Nephron progenitor cell (in vitro differentiated cells): Measurements from ENCODE around the gene GOT1.
A peak's percentile ranks its signal among the peaks of the same experiment; 100 is the strongest.

Experiments used
- DNase-seq: peaks from one replicate; pipeline ENCODE4 v3.0.0; 2021
- H3K27ac Mint-ChIP-seq: 2 replicates; pipeline ENCODE4 v1.8.0; 2021; ENCODE audit warnings: mild to moderate bottlenecking, moderate library complexity, mixed read lengths
- H3K27me3 Mint-ChIP-seq: 2 replicates; pipeline ENCODE4 v1.8.0; 2021; ENCODE audit warnings: mild to moderate bottlenecking, low read depth, mixed read lengths; ENCODE audit not compliant: poor library complexity
- H3K36me3 Mint-ChIP-seq: 2 replicates; pipeline ENCODE4 v1.8.0; 2021; ENCODE audit warnings: low read depth, mixed read lengths
- H3K4me1 Mint-ChIP-seq: 2 replicates; pipeline ENCODE4 v1.8.0; 2021; ENCODE audit warnings: mixed read lengths
- H3K4me3 Mint-ChIP-seq: 2 replicates; pipeline ENCODE4 v1.8.0; 2021; ENCODE audit warnings: mild to moderate bottlenecking, moderate library complexity, mixed read lengths
- H3K9me3 Mint-ChIP-seq: 2 replicates; pipeline ENCODE4 v1.8.0; 2021; ENCODE audit warnings: mild to moderate bottlenecking, moderate library complexity, mixed read lengths
- CTCF ChIP-seq: fragments of 200-600 bp; sonication (generic); IDR thresholded peaks from 2 replicates; pipeline ENCODE4 v1.5.0; 2021; ENCODE audit warnings: antibody characterized with exemption

The GOT1 gene

GRCh38 chr10:99425204-99425603 is 5.2 kb downstream of the GOT1 start:
- Mint-ChIP-seq H3K9me3 (no peaks in the 10 kb centered on the region), H3K4me1 (peaks cover 16% of the 10 kb centered on the region), H3K27me3 (peaks cover 5% of the 10 kb centered on the region), H3K36me3 (peaks cover 7% of the 10 kb centered on the region), H3K27ac (no peak overlapping the region), H3K4me3 (no peak overlapping the region)
- no peak for DNase-seq
- TF ChIP-seq CTCF, result no peak

- Mint-ChIP-seq H3K27me3 (peaks cover 5% of the 10 kb centered on the region), H3K4me3 (no peak overlapping the region), H3K4me1 (peaks cover 10% of the 10 kb centered on the region), H3K9me3 (no peaks in the 10 kb centered on the region), H3K36me3 (peaks cover 10% of the 10 kb centered on the region), H3K27ac (no peak overlapping the region)
- no peak for DNase-seq
- TF ChIP-seq CTCF, result no peak
Measured at GRCh38 chr10:99424656-99425055, 5.8 kb downstream of the GOT1 start.

GRCh38 chr10:99422529-99423096 is 7.8 kb downstream of the GOT1 start:
- no peaks in the 10 kb centered on the region for H3K4me1 Mint-ChIP-seq
- no peaks in the 10 kb centered on the region for H3K27me3 Mint-ChIP-seq
- H3K27ac Mint-ChIP-seq, result no peak overlapping the region
- DNase-seq, result no peak
- no peak for TF ChIP-seq CTCF
- H3K9me3 Mint-ChIP-seq, result peaks cover 4% of the 10 kb centered on the region
- no peak overlapping the region for H3K4me3 Mint-ChIP-seq
- peaks cover 31% of the 10 kb centered on the region for H3K36me3 Mint-ChIP-seq

- Mint-ChIP-seq H3K4me1 (no peaks in the 10 kb centered on the region), H3K27ac (peak overlapping the region; percentile 9), H3K4me3 (no peak overlapping the region), H3K9me3 (peaks cover 8% of the 10 kb centered on the region), H3K27me3 (no peaks in the 10 kb centered on the region), H3K36me3 (peaks cover 37% of the 10 kb centered on the region)
- no peak for DNase-seq
- no peak for TF ChIP-seq CTCF
Measured at GRCh38 chr10:99421233-99421739, 9.1 kb downstream of the GOT1 start.

- DNase-seq, result no peak
- H3K9me3 Mint-ChIP-seq, result peaks cover 16% of the 10 kb centered on the region
- H3K27ac Mint-ChIP-seq, result no peak overlapping the region
- H3K4me3 Mint-ChIP-seq, result no peak overlapping the region
- H3K36me3 Mint-ChIP-seq, result peaks cover 43% of the 10 kb centered on the region
- no peaks in the 10 kb centered on the region for H3K27me3 Mint-ChIP-seq
- no peak for TF ChIP-seq CTCF
- H3K4me1 Mint-ChIP-seq, result no peaks in the 10 kb centered on the region
Measured at GRCh38 chr10:99419688-99420087, 10.7 kb downstream of the GOT1 start.

GRCh38 chr10:99418910-99419624 is 11.4 kb downstream of the GOT1 start:
- DNase-seq, result no peak
- Mint-ChIP-seq H3K27me3 (no peaks in the 10 kb centered on the region), H3K27ac (no peak overlapping the region), H3K9me3 (peaks cover 16% of the 10 kb centered on the region), H3K4me3 (no peak overlapping the region), H3K36me3 (peaks cover 43% of the 10 kb centered on the region), H3K4me1 (no peaks in the 10 kb centered on the region)
- no peak for TF ChIP-seq CTCF
